ENCODE measurements around the gene DNAL4.
A peak's percentile ranks its signal among the peaks of the same experiment; 100 is the strongest.

The DNAL4 gene

DNA sequence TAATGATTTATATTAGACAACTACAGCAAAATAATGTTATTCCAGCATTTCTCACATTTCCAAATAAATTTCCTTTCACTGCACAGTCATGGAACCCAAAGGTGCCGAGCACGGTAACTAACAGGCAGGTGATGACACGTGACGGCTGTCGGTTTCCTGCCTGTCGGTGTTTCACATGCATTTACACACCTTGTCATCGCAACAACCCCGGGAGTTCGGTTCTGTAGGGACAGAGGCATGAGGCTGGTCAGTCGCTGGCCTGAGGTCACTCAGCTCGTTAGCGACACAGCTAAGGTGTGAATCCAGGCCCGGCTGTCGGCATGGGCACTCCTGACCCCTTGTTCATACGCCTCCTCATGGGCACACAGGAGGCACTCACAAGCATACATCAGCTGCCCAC lies 9.9 kb downstream of the DNAL4 start:
- no peak for DNase-seq

DNA sequence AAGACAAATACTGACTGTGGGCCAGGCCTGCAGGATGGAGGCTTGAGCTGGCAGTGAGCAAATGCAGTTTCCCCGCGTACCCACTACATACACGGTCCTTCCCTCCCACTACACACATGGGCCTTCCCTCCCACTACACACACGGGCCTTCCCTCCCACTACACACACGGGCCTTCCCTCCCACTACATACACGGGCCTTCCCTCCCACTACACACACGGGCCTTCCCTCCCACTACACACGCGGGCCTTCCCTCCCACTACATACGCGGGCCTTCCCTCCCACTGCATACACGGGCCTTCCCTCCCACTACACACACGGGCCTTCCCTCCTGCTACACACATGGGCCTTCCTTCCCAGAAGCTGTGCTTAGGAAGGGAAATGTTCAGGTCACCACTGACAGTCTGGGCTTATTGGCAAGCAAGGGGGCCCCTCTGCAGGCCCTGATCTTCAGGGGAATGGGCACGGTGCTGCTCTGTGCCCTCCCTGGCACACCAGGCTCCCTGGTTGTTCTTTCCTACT lies 10.8 kb downstream of the DNAL4 start:
- no peak for DNase-seq

DNA sequence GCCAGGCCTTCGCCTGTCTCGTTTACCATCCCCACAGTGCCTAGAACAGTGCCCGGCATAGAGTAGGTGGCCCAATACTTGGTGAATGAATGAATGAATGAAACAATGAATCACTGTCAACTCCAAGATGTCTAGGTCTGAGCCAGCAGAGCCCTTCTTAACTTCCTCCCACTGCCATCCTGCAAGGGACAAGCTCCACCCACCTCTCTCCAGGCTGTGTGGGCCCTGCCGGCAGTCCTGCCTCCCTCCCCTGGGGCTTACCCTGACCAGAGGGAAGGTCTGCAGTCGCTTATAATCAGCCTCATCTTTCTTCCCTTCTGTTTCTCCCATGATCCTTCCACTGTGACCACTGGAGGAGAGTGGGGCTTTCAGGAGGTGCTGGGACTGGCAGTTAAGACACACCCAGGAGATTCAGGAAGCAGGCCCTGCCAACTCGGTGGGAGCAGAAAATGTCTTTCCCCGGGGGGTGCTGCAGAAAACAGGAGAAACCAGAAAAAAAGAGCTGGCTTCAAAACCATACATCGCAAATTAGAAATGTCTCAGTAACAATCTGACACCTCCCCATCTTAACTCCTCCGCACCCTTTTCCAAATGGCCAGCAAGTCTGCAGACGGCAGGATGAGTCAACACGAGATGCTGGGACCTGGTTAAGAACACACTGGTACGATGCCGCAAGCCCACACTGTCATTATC lies 11.4 kb downstream of the DNAL4 start:
- no peak for DNase-seq

DNA sequence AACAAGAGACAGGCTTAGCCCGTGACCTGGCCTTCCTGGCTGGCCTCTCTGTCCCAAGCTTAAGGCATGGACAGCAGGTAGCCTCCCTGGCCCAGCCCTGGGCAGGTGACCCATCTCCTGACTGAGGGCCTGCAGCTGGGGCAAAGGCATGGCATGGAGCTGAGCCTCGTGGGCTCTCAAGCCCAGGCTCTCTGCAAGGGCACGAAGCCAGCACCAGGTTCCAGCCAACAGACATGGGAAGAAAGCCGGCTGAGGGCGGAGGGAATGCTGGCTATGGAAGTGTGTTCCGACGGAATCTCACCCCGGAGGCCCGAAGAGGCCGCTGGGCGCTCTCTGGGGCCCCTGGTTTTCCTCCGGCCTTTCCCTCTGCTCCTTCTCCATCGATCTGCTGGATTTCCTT lies 12.9 kb downstream of the DNAL4 start:
- DNase-seq, result no peak

DNA sequence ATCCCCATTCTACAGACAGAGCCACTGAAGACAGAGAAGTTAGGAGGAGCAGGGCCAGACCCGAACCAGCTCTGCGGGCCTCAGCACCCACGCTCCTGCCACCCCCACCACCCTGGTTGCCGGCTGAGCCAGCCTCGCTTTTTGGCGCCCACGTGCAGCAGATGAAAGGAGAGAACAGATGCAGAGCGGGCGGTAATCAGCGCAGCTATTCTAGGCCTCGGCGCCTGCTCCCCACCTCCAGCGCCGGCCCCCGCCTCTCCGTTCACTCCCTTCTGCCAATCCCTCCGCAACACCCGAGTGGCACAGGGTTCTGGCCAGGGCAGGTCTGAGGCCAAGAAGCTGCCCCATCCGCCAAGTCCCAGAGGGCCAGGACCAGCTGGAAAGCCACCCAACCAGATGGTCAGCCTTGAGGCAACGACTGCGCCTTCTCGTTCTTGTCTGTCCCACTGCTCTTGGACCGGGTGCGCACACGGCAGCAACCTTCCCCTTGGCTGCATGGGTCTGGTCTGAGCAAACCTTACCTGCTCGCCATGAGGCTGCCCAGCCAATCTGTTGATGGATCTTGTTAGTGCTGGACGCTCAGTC lies 16.8 kb downstream of the DNAL4 start:
- no peak for DNase-seq

DNA sequence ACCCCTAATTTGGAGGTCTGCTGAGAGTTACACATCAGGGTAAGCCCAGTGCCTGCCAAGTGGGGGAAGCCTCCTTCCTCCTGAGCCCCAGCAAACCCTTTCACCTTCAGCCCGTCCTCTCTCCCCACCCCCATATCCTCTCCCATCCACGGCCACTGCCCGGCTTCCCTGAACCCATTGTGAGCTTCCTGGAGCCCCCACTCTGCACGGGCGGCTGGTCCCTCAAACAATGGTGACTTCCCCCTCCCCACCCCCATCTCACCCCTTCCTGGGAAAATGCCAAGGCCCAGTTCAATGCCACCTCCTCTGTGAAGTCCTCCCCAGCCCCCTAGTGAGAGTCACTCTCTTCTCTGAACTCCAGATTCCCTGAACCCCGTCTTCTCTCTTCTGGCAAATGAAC lies 17.9 kb downstream of the DNAL4 start:
- DNase-seq, result no peak

DNA sequence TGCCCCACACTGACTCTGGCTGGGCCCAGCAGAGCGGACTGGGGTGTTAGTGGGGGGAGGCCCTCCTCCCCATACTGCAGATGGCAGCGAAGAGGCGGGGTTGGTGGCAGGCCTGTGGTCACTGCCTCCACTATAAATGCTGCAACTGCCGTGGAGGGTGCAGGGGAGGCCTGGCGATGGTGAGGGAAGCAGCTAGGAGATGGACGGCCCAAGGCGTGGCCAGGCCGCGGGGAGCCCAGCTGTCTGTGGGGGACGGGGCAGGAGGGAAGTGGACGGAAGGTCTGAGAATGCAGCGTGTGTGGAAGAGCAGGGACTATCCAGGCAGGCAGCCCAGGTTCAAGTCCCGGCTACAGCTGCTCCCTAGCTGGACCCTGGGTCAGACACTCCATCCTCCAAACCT lies 18.3 kb downstream of the DNAL4 start:
- no peak for DNase-seq

DNA sequence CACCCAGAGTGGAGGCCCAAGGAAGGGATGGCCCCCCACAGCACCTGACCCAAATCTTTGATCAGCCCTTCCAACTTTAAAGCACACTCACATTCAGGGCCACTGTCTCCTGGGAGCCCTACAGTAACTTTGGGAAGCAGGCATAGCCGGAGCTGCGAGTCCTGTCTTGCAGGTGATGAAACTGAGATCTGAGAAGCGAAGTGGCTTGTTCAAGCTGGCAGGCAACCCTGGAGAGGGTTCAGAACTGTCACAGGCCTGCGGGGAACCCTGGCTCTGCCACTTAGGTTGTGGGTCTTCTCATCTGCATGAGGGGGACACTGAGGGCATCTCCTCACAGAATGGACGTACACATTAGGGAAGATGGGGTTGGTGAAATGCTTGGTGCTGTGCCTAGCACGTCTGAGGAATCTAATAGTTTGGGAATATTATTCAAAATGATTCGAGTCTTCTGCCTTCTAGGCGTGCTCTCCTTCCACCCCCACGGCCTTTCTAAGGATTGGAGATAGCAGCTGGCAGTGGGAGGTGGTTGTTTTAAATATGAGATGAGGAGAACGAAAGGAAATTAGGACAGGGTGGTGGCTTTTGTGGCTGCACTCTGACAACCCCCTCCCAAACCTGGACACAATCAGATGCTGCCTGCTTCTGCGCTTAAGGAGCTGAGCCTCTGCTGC lies 19.3 kb downstream of the DNAL4 start:
- no peak for DNase-seq

DNA sequence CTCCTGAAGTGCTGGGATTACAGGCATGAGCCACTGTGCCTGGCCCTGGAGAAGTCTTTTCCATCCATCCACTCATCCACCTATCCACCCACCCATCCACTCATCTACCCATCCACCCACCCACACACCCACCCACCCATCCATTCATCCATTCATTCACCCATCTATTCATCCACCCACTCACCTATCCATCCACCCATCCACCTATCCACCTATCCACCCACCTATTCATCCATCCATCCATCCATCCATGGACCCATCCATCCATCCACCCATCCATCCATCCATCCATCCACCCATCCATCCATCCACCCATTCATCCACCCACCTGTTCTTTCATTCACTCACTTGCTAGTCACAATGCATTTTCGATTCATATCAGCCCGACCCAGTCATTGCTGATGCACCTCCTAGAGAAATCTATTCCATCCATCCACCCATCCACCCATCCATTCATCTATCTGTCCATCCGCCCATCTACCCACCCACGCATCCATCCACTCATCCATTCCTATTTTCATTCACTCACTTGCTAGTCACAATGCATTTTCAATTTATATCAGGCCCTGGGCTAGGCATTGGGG lies 20.5 kb downstream of the DNAL4 start:
- no peak for DNase-seq

DNA sequence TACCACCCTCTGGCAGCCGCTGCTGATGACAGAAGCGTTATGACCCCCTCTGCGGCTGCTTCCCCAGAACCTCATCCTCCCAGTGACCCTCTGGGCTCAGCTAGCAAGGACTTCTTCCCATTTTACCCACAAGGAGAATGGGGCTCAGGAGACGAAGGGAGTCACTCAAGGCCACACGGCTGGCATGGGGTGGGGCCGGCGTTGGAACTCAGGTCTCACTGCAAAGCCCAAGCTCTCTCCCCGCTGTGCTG lies 21.4 kb downstream of the DNAL4 start:
- no peak for DNase-seq

DNA sequence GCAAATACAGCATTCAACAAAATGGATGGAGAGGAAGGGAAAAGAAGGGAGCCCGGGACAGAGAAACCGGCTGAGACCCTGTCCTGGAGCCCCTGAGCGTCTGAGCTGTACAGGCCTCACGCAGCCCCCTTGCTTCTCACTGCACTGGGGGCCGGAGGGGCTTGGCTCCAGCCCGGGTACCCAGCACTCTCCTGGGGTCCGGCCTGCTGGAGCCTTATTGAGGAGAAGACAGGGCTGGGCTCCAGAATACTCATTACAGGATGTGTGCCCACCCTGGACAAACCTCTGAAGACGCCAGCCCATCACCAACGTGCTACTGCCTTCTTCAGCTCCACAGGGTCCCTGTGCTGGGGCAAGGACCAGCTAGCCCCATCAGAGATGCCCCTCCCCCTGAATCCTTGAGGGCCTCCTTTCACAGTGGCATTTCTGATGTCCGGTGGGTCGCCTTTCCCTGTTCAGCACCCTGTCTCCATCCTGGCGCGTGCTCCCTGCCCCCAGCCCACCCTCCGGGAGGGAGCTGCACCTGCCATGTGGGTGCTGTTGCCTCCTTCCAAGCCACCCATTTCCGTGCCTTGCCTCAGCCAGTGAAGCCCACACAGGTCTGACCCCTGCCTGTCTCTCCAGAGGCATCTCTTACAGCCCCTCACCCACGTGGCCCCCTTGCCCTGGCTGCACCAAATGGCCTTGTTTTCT lies 23.5 kb downstream of the DNAL4 start:
- DNase-seq, result no peak

DNA sequence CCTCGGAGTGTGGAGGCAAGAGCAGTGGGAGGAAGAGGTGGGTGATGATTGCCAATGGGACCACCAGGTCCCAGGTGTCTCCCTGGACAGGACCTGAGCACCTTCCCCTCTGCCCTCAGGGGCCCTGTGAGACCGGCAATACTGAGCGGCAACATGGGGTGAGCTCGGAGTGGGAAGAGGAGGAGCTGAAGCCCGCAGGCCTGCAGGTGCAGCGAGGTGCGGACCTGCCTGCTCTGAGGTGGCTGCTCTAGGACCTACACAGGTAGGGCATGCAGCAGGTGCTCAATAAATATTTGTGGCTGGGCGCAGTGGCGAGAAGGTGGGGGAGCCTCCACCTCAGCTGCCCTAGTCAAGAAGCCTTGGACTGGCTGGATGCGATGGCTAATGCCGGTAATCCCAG lies 25.9 kb downstream of the DNAL4 start:
- DNase-seq, result no peak

DNA sequence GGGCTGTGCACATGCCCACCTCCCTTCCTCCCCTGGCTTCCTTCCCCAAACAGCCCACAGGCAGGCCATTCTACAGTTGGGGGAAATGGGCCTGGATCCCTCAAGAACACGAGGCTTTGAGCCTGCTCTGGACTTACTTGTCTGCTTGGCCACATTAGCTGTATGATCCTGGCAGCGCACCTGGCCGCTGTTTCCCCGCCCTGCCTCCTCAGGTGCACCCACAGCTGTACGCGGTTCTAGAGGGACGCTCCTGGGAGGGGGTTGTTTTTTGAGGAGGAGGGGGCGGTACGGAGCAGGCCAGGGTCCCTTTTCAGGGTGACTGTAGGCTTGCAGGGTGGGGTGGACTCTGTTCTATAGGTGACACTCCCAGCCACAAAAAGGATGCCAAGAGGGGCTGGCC lies 26.6 kb downstream of the DNAL4 start:
- DNase-seq, result no peak

DNA sequence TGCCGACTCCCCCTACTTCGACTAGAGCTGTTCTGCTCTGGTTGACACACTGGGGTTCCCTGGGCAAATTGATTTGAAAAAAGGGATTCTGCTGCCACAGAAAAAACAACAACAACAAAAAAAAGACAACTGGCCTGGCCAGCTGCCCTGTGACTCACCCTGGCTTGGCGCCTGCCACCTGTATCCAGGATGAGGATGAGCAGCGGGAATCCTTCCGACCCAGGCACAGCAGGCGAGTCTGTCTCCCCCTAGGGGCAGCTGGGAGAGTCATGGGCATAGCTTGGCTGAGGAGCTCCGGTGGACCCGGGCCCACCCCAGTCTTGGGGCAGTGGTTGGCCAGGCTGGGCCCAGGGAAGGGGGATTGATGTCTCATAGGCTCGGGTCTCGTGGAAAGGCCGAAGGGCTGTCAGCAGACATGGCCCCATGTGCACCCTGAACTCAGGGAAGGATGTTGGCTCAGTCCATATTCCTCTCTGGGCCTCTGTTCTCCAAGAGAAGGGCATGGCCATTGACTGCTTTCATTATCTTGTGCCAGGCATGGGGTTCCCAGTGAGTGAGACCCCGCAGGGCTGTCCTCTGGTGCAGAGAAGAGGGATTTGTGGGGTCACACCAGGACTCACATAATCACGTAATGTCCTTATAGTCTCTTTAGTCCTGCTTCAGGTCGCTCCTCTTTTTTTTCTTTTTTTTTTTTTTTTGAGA lies 27.7 kb downstream of the DNAL4 start:
- DNase-seq, result peak; percentile 46

DNA sequence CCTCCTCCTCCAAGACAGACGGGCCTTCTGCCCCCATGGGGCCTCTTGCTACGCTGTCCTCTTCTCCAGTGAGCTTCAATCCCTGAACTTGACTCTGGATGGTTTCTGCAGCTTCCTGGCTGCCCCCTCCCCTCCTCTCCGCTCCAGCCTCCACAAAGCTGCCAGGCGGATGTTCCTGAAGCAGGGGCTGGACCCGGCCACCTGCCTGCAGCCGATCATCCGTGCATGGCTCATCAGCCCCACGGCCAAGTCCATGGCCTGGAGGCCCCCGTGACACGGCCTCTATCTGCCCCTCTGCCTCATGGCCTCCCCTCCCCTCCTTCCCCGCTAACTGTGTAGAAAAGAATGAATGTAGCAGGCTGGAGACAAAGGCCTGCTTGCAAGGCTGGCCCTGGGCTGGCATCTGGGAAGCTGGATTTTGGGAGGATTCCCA lies 31.4 kb downstream of the DNAL4 start:
- DNase-seq, result no peak

DNA sequence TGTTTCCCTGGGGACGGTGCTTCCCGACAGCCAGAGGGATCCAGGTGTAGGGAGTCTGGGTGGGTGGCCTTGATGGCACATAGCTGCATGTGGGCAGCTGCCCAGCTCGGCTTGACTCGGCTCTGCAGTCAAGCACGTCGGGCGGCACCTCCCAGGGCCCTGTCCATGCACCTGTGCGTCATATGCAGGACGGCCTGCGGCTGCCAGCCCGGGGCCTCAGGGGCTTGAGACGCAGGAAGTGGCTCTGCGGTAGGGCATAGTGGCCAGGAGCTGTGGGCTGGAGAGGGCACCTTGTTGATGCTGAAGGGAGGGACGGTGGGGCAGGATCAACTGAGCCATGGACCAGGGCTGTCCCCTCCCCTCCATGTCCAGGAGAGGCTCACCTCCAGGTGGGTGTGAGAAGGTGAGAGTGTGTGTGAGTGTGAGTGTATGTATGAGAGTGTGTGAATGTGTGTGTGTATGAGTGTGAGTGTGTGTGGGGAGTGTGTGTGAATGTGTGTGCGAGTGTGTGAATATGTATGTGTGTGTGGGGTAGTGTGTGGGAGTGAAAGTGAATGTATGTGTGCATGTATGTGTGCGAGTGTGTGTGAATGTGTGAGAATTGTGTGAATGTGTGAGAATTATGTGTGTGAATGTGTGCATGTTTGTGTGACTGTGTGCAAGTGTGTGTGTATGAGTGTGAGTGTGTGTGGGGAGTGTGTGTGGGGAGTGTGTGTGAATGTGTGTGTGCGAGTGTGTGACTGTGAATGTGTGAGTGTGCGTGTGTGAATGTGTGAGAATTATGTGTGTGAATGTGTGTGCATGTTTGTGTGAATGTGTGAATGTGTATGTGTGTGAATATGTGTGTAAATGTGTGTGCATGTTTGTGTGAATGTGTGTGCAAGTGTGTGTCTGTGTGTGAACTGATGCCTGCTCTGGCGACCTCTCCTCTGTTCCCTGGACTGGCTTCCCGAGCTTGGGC lies 32.5 kb downstream of the DNAL4 start:
- DNase-seq, result no peak

DNA sequence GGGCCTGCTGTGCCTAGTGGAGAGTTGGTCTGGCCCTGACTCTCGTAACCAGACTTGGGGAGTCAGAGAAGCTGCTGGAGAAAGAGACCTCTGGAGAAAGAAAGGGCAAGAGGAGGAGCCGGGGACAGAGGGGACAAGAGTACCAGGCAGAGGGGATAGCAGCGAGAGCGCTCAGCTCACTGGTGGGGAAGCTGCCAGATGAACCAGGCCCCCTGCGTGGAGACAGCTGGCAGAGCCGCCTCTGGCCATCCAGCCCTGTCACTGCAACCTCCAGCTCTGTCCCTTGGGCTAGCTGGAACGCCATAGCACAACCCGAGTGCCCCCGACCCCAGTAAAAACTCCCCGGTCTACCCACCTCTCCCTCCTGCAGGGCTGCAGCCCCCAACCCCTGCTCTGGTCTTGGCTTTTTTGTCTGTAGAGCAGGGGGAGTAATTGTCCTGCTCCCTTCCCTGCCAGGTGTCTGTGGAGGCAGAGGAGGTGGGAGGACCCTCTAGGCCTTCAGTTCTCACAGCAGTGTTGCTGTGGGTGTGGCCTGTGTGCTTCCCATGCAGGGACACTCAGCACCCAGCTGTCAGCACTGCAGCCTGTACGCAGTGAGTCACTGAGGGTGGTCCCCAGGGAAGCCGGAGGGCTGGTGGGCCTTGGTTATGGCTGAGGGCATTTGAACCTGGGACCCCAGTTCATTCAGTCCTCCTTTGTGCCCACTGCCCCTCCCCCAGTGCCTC lies 33.3 kb downstream of the DNAL4 start:
- DNase-seq, result no peak

DNA sequence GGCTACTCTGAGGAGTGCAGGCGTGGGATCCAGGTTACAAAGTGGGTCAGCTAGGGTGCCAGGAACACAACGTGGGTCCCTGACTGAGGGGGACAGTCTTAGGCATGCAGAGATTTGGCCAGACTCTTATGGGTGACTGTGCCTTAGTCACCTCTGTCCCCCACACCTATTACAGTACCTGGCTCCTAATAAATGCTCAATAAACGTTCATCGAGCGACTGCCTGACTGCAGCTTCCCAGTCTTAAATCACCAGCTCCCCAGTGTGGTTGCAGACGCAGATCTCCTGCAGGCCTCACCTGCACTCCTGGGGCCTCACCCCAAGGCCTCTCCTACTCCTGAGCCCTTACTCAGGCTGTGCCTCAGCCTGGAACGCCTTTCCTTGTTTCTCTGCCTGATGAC lies 34.9 kb downstream of the DNAL4 start:
- no peak for DNase-seq

DNA sequence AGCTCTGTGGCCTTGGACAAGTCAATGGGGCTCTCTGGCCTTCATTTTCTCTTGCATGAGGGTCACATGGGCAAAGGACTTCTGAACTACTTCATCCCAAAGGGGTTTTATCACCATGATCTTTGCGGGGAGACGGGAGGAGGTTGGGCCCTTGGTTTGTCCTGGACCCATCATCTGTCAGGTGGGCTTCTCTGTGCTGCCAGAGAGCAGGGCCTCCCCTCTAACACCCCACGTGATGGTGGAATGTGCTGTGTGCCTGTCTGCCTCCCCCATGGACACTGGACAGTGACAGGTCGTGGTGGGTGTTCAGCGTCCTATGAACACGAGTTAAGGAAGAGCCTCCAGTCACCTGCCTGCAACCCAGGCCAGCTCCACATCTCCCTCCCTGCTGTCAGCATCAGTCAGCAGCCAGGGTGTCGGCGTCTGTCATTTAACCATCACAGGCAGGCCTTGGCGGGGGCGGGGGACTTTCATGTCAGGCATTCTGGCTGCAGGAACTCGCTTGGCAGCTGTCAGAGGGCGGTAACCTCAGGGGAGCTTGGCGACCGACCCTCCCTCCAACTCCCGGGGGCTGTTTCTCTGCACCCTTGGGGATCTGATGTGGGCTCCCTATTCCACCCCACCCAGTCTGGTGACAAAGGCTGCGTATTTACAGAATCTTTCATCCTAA lies 35.5 kb downstream of the DNAL4 start:
- peak; percentile 64 for DNase-seq

DNA sequence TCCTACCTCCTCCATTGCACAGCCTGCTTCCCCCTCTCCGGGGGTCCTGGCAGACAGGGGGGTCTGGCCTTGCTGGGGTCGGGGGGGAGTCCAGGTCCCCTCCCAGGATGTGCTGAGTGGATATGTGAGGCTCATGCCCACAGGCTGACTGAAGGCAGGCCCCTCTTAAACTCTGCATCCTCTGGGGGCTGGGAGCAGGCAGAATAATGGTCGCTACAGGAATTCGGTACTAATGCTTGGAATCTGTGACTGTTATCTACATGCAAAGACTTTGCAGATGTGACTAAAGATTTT lies 36.5 kb downstream of the DNAL4 start:
- no peak for DNase-seq

Measured in activated gamma-delta T cell treated with Interleukin-2 at 50 U/mL for 16 hours (primary cell).